Small intestine (tissue), 7 donors: ENCODE results near the gene SLAMF9. TPM values are rescaled to one million over a fixed set of nuclear protein-coding genes. Genes with fewer than 3 reads are reported as not detected.

Source experiments
- DNase-seq, 2 donors: peaks; one replicate each; pipeline versions ENCODE4 v3.0.0 to v3.0.0-alpha.2; 2013
- FAIRE-seq: peaks from 2 replicates; lab custom pipeline; 2012; peaks lifted over from hg19 to GRCh38; lab: Jason Lieb, UNC
- H3K27ac ChIP-seq, 3 donors: one replicate each; pipeline ENCODE4 v1.5.1; 2013; ENCODE audit warnings: low read length in 2 of 3, mild to moderate bottlenecking in 2 of 3, control low read depth in 1 of 3, inconsistent platforms in 1 of 3, low read depth in 1 of 3, moderate library complexity in 1 of 3
- H3K27me3 ChIP-seq, 3 donors: one replicate each; pipeline ENCODE4 v1.6.1; 2013; ENCODE audit warnings: low read length in 3 of 3, inconsistent platforms in 1 of 3; ENCODE audit not compliant: control insufficient read depth in 3 of 3, insufficient read depth in 3 of 3
- H3K36me3 ChIP-seq, 3 donors: one replicate each; pipeline ENCODE4 v1.6.1; 2013; ENCODE audit warnings: low read length in 3 of 3, inconsistent platforms in 1 of 3, low read depth in 1 of 3, mild to moderate bottlenecking in 1 of 3, moderate library complexity in 1 of 3; ENCODE audit not compliant: control insufficient read depth in 3 of 3, insufficient read depth in 2 of 3
- H3K4me1 ChIP-seq, 3 donors: one replicate each; pipeline ENCODE4 v1.6.1; 2013; ENCODE audit warnings: low read length in 2 of 3, inconsistent platforms in 1 of 3, low read depth in 1 of 3, mild to moderate bottlenecking in 1 of 3, moderate library complexity in 1 of 3; ENCODE audit not compliant: control insufficient read depth in 3 of 3, insufficient read depth in 2 of 3
- H3K4me3 ChIP-seq, 3 donors: one replicate each; pipeline ENCODE4 v1.5.1; 2013; ENCODE audit warnings: low read length in 3 of 3, control low read depth in 1 of 3, inconsistent platforms in 1 of 3, low read depth in 1 of 3, mild to moderate bottlenecking in 1 of 3, moderate library complexity in 1 of 3
- H3K9me3 ChIP-seq, 2 donors: one replicate each; pipeline ENCODE4 v1.6.1; 2013; ENCODE audit warnings: low read depth in 1 of 2, low read length in 1 of 2; ENCODE audit not compliant: control insufficient read depth in 2 of 2, insufficient read depth in 1 of 2
- WGBS, 3 donors: extraction: QIAGEN DNeasy Blood & Tissue Kit; methylation state at CpG; one replicate each; pipeline ENCODE4 v1.1.7; 2013; 5-methylcytosine and 5-hydroxymethylcytosine counted together
- polyA plus RNA-seq, 4 donors: library from polyadenylated mRNA; stranded (reverse) in 3 of 4; unstranded in 1 of 4; fragments of 200-250 nt in 3 of 4; fragments of 120-200 nt in 1 of 4; gene quantifications; one replicate each; pipeline versions ENCODE4 v1.2.1 to v1.2.3, GENCODE V29; 2013
- donor health status: healthy with polysubstance abuse.
- donor health status: control.
- donor health status: control.
- donor health status: Bipolar disorder and iron deficiency.
- donor health status: healthy.

SLAMF9 gene
- polyA plus RNA-seq, 4 donors, result 0.12 TPM; not detected in 3

GRCh38 chr1:159927849-159928431 lies 26.1 kb downstream of the SLAMF9 start:
- Histone ChIP-seq H3K36me3 (peaks cover 0 to 69% (median 0%) of the 10 kb centered on the region in 3 donors), H3K9me3 (no peaks in the 10 kb centered on the region), H3K4me3 (no peak overlapping the region), H3K27ac (peak overlapping the region in 2 of 3 donors; percentile 34 to 58), H3K27me3 (no peaks in the 10 kb centered on the region), H3K4me1 (peaks cover 0 to 50% (median under 1%) of the 10 kb centered on the region in 3 donors)
- FAIRE-seq, result no peak
- DNase-seq, result peak in 1 of 2 donors; percentile 57
- WGBS, 3 donors, result 44 to 70% (median 54%) methylated on average over 13 of the region's 13 CpGs

- peak in 1 of 2 donors; percentile 44 for DNase-seq
- no peak for FAIRE-seq
- peaks cover 0 to 56% (median 6%) of the 10 kb centered on the region in 3 donors for H3K4me1 ChIP-seq
- peak overlapping the region in 1 of 3 donors; percentile 58 for H3K27ac ChIP-seq
- H3K9me3 ChIP-seq, result no peaks in the 10 kb centered on the region
- H3K27me3 ChIP-seq, result no peaks in the 10 kb centered on the region
- H3K36me3 ChIP-seq, result peaks cover 0 to 69% (median 0%) of the 10 kb centered on the region in 3 donors
- WGBS, 3 donors, result 72 to 86% (median 81%) methylated on average over 16 of the region's 16 CpGs
- no peak overlapping the region for H3K4me3 ChIP-seq
Observed at GRCh38 chr1:159927211-159927848, 26.7 kb downstream of the SLAMF9 start.

GRCh38 chr1:159925719-159926078 lies 28.3 kb downstream of the SLAMF9 start:
- H3K4me3 ChIP-seq, result peak overlapping the region in 2 of 3 donors; percentile 68 to 95
- FAIRE-seq (no peak), DNase-seq (no peak)
- H3K4me1 ChIP-seq, result peaks cover 8 to 57% (median 10%) of the 10 kb centered on the region in 3 donors
- peak overlapping the region; percentile 88 to 91 (median 90) for H3K27ac ChIP-seq
- no peaks in the 10 kb centered on the region for H3K27me3 ChIP-seq
- H3K9me3 ChIP-seq, result no peaks in the 10 kb centered on the region
- H3K36me3 ChIP-seq, result peaks cover 0 to 62% (median 0%) of the 10 kb centered on the region in 3 donors
- WGBS, 3 donors, result 9 to 12% (median 11%) methylated on average over 7 of the region's 7 CpGs

GRCh38 chr1:159924791-159925718 lies 29.0 kb downstream of the SLAMF9 start, which contains the start of gene TAGLN2:
TSS of gene TAGLN2 (minus strand) at chr1:159925507. CDS start at chr1:159920509, 4,998 bp downstream.
- DNase-seq (peak; percentile 92 to 94), FAIRE-seq (no peak)
- Histone ChIP-seq H3K27me3 (no peaks in the 10 kb centered on the region), H3K4me1 (peaks cover 8 to 57% (median 12%) of the 10 kb centered on the region in 3 donors), H3K9me3 (no peaks in the 10 kb centered on the region), H3K27ac (peak within 1 kb of the TSS; percentile 88 to 91 (median 90)), H3K4me3 (peak within 1 kb of the TSS; percentile 68 to 95 (median 88)), H3K36me3 (peaks cover 0 to 61% (median 0%) of the 10 kb centered on the region in 3 donors)
- 0 to 1% (median 1%) methylated on average over 58 of the region's 58 CpGs for WGBS, 3 donors

GRCh38 chr1:159924025-159924790 lies 29.8 kb downstream of the SLAMF9 start:
- no peak for FAIRE-seq
- WGBS, 3 donors, result 0 to 1% (median 1%) methylated on average over 24 to 31 of the region's 31 CpGs

GRCh38 chr1:159923203-159924024 lies 30.6 kb downstream of the SLAMF9 start:
- H3K27me3 ChIP-seq, result no peaks in the 10 kb centered on the region
- peaks cover 9 to 62% (median 12%) of the 10 kb centered on the region in 3 donors for H3K4me1 ChIP-seq
- peaks cover 0 to 61% (median 9%) of the 10 kb centered on the region in 3 donors for H3K36me3 ChIP-seq
- FAIRE-seq (no peak), DNase-seq (peak; percentile 88 to 91)
- H3K27ac ChIP-seq, result peak overlapping the region; percentile 88 to 91 (median 90)
- H3K9me3 ChIP-seq, result no peaks in the 10 kb centered on the region
- WGBS, 3 donors, result 1% methylated on average over 20 of the region's 20 CpGs
- peak overlapping the region; percentile 68 to 95 (median 88) for H3K4me3 ChIP-seq

More at GRCh38 chr1:159924025-159924790, 29.8 kb downstream of the SLAMF9 start:
- Histone ChIP-seq H3K4me3 (peak overlapping the region; percentile 68 to 95 (median 88)), H3K4me1 (peaks cover 8 to 64% (median 12%) of the 10 kb centered on the region in 3 donors), H3K27ac (peak overlapping the region; percentile 88 to 91 (median 90)), H3K27me3 (no peaks in the 10 kb centered on the region), H3K9me3 (no peaks in the 10 kb centered on the region), H3K36me3 (peaks cover 0 to 61% (median 2%) of the 10 kb centered on the region in 3 donors)
- DNase-seq, result peak; percentile 72 to 87
